Measurements from ENCODE around the gene KDM4C.

- TF ChIP-seq CTCF (IDR thresholded peaks at IDR 0.05; ENCODE audit: low read length) = no peak
- TF ChIP-seq EZH2 (IDR thresholded peaks at IDR 0.05; ENCODE audit: borderline replicate concordance, low read length) = no peak
Observed at GRCh38 chr9:6996061-6996854, 238.5 kb downstream of the KDM4C start.
